LoVo (cell line): ENCODE results near the gene ATRX.

Source experiments
- DNase-seq: peaks from one replicate; pipeline ENCODE4 v3.0.0-alpha.2; 2016; ENCODE audit warnings: low spot score

ATRX gene

DNA sequence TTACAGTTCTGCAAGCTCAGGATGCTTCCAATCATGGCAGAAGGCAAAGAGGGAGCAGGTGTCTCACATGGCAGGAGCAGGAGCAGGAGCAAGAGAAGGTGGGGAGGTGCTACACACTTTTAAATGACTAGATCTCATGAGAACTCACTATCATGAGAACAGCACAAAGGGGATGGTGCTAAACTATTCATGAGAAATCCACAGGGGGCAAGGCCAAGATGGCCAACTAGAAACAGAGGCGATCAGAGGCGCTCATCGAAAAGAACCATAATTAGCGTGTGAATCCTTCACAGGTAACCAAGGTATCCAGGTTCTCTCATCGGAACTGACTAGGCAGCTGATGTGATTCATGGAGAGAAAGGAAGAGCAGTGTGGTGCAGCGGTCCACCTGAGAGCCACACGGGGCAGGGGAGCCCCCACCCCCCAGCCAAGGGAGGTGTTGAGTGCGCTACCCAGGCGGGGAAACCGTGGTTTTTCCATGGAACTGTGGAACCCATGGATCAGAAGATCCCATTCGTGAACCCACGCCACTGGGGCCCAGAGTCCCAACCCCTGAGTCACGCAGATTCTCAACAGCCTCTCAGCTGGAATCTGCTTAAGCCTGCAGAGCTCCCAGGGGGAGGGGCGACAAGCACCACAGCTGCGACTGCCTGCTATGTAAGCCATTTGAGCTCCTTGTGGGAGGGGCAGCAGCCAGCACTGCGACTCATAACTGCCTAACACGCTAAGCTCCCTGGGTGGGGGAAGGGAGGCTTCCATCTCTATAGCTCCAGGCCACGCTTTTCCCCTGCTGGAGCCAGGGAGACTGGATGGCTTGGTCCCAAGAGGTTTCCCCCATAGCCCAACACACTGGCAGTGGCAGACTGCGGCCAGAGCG is 292.1 kb downstream of the ATRX start:
- DNase-seq, result no peak

DNA sequence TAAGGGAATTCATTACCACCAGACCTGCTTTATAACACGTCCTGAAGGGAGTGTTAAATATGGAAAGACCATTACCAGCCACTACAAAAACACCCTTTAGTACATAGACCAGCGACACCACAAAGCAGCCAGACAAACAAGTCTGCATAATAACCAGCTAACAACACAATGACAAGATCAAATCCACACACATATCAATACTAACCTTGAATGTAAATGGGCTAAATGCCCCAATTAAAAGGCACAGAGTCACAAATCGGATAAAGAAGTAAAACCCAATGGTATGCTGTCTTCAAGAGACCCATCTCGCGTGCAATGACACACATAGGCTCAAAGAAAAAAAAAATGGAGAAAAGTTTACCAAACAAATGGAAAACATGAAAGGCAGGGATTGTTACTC is 302.0 kb downstream of the ATRX start:
- no peak for DNase-seq

GRCh38 chrX:77455437-77455836 is 330.6 kb downstream of the ATRX start:
- no peak for DNase-seq
